HG03139 (cell line): ENCODE data around the gene GKAP1.
"Not testable (repeated sequence)": the region's sequence is repeated elsewhere in the genome, so short reads cannot be mapped to it uniquely, and the experiment has no call there.

Experiments
- ATAC-seq: cut with Tn5 transposase; IDR thresholded peaks from one replicate; pipeline ENCODE4 v1.9.1; 2021; ENCODE audit not compliant: unreplicated experiment

GKAP1 gene

DNA sequence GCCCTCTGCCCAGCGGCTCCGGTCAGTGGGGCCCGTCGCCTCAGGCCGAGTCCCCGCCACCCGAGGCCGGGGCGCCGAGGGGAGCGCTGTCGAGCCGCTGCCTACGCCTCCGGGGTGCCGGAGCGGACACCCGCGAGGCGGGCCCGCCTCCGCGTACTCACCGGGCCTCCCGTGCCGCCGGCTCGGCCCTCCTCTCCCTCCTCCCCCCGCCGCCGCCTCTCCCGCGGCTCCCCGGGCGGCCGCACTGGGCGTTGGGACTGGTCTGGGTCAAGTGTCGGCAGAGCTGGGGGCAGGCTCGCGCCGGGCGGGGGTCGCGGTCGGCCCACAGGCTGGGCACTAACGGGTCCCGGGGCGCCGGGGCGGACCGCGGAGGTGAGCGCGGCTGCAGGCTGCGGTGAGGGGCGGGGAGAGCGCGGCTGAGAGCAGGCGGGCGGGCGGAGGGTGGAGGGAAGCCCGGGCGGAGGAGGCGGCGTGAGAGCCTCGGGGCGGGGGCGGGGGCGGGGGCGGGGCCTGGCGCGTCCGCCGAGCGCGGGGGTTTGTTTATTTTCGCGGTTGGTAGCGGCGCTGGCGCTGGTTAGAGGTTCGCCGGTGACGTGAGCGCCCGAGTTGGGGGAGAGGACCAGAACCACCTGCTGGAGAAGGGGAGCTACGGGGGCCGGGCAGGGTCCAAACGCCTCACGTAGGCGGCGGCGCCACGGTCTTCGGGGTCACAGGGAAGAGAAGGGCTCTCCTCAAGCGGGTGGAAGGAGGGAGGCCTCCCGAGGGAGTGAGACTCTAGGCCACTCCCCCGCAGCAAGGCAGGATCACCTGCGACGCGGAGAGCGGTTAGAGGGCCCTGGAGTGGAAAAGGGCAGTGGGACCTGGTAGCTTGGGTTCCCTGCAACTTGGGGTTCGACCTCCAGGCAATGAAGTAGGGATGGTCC lies at the start of gene GKAP1:
GKAP1 (minus strand) TSS at position 414 of the 923 bp plus-strand sequence. CDS start 11,252 bp downstream, outside the sequence.
- peak; percentile 78 for ATAC-seq

DNA sequence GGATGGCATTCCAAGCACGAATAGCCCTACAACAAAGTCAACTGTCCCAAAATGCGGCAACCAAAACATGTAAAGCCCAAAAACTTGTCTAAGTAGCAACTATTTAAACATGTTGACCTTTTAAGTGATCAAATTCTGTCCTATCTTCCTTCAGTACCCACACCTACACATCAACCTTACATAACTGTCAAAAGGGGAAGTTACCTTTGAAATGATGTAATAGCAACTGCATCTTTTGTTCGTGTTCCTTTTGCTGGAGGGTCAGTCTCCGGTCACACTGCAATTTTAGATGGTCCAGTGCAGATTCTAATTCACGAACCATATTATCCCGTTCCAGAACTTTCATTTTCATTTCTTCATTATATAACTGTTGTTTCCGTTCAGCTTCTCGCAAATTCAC lies 32.3 kb upstream of the GKAP1 start:
- ATAC-seq, result not testable (repeated sequence)

DNA sequence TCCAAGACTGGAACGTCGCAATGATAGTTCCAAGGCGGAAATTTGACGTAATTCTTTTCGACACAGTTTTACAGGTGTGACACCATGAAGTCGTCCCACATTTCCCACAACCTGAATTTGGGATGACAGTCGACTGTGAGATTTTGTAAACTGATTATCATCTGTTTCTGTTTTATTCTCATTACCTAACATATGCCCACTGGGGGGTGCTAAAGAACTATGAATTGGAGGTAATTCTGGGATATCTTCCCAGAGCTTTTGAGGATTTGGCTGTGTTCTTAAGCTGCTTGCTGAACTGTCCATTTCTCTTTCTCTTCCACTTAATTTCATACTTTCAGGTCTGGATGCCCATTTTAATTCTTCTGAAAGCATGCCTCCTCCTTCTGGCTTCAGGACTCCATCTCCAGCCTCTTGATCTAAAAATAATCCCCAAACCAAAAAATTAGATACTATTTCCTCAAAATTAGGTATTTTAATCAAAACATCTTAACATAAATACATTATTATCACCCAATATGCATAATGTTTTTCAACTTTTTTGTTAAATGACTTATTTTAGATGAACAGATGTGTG lies 19.6 kb upstream of the GKAP1 start:
- ATAC-seq, result not testable (repeated sequence)

DNA sequence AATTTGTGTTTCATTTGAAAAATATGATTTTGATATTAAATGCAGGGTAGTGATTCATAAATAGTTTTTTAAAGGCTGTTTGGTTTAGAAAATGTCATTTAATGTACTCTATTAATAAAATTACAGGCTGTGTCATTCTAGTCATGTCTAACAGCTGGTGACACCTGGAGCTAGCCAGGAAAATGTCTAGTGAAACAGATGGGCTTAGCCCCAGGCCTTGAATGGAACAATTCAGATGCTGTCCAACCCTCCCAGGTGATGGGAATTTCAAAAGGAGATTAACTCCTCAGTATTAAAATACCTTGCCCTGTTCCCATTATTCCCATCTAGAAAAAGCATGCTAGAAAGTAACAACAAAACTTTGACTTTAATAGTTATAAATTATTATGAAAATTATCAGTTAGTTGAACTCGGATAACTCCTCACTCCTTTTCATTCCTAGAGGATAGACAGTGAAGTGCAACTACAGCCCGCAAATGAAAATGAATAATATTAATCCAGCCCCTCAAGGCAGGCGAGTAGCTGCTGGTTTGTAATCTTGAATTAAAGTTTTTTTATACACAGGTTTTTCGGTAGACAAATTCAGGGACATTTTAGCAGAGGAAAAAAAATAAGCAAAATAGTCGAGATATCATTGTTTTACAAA lies 13.0 kb upstream of the GKAP1 start:
- not testable (repeated sequence) for ATAC-seq

DNA sequence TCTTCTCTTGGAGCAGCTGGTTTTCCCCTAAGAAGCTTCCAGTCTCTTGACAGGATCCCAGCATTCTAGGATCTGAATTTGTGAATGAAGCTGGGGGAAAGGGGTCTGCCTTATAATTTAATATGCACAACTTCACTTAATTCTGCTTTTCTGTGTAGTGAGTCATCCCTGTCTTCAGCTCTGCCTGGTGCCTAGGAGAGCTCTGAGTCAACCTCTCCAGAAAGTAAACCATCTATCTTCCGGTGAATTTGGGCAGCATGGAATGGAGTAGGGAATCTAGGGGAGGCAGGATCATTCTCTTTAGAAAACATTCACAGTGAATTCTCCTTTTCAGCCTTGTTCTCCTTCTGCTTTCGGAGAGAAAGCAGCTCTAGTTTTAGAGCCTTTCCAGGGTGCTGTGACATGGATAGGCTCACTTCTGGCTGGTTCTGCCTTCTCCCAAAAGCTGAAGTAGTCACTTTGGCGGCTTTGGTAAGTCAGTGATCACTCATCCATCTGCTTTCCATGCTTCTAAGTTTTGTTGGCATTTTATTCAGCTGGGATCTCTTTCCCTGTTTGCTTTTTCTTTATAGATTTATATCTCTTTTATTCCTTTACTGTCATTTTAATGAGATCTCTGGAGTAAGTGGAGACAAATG lies 7.5 kb upstream of the GKAP1 start:
- not testable (repeated sequence) for ATAC-seq

DNA sequence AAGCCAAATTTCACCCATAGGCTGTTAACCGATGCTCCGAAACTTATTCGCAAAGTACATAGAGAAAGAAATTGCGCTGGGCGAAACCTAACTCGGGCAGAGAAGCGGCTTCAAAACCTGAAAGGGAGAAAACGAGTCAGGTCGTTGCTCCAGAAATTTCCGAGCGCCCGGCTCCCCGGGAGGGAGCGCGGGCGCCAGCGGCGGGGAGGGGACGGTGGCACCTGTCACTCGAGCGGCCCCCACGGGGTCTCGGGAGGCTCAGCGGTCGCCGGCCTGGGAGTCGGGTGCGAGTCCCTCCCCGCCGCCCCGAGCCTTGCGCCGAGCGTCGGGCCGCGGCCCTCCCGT lies 586 bp downstream of the GKAP1 start:
- ATAC-seq, result not testable (repeated sequence)

DNA sequence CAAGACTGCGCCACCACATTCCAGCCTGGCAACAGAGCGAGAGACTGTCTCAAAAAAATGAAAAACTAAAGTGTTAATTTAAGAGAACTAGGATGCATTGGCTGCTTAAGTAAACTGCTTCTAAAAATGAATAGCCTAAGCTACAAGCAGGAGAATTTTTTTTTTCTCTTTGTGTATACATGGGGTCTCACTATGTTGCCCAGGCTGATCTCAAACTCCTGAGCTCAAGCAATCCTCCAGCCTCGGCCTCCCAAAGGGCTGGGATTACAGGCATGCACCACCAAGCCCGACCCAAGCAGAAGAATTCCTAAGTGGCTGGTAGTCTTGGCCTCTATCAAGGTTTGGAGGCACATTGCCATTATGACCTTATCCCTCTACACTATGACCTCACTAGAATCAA lies 2.4 kb downstream of the GKAP1 start:
- not testable (repeated sequence) for ATAC-seq

DNA sequence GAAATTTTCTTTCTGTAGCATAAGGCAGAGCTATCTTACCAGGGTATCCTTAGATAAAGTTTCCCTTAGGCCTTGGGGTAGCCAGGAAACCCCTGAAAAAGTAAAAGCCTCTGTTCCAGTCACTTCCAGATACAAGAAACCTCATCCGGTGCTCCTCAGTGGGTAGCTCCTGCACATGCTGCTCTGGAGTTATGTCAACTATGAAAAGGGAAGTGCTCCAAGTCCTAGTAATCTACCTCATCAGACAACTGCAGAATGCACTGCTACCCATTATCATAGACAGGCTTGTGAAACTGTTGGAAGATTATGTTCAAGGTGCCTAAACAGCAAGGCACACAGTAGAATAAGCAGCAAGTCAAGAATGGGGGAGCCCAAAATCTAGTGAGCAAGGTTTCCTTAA lies 8.4 kb downstream of the GKAP1 start:
- not testable (repeated sequence) for ATAC-seq

DNA sequence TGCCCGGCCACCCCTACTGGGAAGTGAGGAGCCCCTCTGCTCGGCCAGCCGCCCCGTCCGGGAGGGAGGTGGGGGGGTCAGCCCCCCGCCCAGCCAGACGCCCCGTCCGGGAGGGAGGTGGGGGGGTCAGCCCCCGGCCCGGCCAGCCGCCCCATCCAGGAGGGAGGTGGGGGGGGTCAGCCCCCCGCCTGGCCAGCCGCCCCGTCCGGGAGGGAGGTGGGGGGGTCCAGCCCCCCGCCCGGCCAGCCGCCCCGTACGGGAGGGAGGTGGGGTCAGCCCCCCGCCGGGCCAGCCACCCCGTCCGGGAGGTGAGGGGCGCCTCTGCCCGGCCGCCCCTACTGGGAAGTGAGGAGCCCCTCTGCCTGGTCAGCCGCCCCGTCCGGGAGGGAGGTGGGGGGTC lies 13.1 kb downstream of the GKAP1 start:
- ATAC-seq, result not testable (repeated sequence)

DNA sequence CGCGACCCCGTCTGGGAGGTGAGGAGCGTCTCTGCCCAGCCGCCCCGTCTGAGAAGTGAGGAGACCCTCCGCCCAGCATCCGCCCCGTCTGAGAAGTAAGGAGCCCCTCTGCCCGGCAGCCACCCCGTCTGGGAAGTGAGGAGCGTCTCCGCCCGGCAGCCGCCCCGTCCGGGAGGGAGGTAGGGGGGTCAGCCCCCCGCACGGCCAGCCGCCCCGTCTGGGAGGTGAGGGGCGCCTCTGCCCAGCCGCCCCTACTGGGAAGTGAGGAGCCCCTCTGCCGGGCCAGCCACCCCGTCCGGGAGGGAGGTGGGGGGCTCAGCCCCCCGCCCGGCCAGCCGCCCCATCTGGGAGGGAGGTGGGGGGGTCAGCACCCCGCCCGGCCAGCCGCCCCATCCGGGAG lies 13.6 kb downstream of the GKAP1 start:
- ATAC-seq, result not testable (repeated sequence)

DNA sequence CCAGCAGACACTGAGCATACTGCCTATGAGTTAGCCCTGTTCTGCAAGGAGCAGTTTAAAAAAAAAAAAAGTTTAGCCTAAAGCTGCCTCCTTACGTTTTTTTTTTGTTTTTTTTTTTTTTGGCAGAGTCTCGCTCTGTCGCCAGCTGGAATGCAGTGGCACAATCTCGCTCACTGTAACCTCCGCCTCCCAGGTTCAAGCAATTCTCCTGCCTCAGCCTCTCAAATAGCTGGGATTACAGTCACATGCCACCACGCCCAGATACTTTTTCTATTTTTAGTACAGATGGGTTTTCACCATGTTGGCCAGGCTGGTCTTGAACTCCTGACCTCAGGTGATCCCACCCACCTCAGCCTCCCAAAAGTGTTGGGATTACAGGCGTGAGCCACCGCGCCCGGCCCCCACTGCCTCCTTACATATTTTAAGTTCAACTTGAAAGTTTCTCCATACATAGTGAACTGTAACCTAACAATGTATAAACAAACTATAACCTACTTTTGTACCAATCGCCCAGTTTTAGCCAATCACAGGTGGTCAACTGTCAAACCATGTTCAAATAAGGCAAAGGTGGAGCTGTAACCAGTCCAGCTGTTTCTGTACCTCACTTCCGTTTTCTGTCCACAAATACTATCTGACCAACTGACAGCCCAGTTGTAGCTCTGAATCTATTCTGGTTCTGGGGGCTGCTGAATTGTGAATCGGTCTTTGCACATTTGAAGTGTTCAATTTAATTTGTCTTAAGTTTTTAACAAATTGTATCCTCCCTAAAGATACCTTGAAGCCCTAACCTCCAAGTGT lies 17.1 kb downstream of the GKAP1 start:
- no peak for ATAC-seq

DNA sequence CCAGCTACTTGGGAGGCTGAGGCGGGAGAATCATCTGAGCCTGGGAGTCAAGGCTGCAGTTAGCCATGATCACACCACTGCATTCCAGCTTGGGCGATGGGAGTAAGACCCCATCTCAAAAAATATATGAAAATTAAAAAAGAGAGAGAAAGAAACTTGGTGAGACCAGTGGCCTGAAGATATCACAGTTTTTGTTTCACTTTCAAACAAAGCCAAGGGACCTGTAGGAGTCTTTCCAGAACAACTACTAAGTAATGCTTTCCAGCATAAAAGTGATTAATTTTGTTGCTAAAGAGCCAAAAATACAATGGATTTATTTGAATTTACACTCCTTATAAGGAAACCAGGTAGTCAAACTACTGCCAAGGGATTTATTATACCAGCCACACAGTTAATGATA lies 23.5 kb downstream of the GKAP1 start:
- ATAC-seq, result no peak

DNA sequence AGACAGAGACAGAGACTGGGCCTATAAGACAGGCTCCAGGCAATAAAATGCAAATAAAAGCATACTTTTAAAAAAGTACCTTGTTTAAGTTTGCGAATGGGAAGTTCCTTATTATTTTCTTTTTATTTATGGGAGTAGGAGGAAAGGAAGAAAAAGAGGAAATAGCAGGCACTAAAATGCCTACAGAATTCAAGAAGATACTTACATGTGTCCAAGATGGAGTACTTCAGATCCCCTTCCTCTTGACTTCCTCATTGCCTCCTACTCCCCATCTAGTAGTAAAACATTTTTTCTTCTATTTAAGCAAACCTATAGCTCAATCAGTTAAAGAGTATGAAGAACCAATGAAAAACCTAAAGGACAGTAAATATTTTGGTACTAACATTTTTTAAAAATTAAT lies 24.8 kb downstream of the GKAP1 start:
- ATAC-seq, result no peak

DNA sequence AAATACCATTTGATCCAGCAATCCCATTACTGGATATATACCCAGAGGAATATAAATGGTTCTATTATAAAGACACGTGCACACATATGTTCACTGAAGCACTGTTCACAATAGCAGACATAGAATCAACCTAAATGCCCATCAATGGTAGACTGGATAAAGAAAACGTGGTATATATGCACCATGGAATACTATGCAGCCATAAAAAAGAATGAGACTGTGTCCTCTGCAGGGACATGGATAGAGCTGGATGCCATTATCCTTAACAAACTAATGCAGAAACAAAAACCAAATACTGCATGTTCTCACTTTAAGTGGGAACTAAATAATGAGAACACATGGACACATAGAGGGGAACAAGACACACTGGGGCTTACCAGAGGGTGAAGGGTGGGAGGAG lies 39.4 kb downstream of the GKAP1 start:
- ATAC-seq, result no peak

DNA sequence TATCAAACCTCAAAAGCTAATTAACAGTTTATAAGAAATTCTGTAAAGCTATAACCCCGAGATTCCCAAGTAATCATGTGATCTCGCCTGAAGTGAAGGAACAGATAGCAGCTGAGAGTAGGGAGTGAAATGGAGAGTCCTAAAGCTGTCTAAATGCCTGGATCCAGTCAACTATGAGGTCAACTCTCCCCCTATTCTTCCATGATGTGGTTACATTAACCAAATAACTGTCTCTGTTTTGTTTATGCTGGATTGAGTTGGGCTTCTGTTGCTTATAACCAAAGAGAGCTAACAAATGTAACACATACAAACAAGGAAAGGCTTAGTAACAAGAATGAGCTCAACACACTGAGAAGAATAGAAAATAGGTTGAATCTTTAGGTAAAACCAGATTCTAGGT lies 41.6 kb downstream of the GKAP1 start:
- ATAC-seq, result no peak

DNA sequence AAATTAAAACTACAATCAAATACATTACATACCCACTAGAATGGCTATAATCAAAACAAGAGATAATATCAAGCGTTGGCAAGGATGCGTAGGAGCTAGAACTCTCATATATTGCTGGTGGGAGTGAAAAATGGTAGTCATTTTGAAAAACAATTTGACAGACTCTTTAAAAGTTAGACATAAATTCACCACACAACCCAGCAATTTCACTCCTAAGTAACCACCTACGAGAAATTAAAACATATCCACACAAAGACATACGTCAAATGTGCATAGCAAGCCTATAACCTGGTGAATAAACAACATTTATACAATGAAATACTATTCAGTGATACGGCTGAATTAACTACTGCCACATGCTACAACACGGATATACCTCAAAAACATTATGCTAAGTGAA lies 44.7 kb downstream of the GKAP1 start:
- no peak for ATAC-seq

DNA sequence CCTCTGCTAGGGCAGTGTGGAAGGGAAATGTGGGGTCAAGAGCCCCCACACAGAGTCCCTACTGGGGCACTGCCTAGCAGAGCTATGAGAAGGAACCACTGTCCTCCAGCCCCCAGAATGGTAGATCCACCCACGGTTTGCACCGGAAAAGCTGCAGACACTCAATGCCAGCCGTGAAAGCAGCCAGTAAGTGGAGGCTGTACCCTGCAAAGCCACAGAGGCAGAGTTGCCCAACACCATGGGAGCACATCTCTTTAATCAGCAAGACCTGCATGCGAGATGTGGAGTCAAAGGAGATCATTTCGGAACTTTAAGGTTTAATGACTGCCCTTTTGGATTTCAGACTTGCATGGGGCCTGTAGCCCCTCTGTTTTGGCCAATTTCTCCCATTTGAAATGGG lies 52.2 kb downstream of the GKAP1 start:
- ATAC-seq, result no peak

DNA sequence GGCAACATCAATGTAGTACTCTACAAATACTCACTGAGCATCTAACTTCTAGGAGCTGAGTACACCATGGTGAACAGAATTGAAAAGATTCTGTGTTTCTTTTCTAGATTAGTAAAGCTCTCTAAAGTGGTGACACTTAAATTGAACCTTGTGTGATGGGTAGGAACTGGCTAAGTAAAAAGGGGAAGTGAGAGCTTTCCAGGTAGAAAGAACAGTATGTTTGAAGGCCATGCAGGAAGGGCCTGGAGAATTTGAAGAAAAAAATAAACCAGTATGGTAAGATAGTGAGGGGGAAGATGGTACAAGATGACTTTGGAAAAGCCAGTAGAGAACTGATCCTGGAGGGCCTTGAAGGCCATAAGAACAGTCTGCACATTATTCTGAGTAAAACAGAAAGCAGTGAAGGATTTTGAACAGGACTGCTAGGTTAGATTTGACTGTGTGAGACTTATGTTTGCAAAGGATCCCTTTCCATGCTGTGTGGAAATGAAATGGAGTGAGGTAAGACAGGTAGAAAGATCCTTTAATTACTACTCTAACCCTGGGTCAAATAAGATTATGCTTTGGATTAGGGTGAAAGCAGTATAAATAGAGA lies 63.1 kb downstream of the GKAP1 start:
- ATAC-seq, result no peak

DNA sequence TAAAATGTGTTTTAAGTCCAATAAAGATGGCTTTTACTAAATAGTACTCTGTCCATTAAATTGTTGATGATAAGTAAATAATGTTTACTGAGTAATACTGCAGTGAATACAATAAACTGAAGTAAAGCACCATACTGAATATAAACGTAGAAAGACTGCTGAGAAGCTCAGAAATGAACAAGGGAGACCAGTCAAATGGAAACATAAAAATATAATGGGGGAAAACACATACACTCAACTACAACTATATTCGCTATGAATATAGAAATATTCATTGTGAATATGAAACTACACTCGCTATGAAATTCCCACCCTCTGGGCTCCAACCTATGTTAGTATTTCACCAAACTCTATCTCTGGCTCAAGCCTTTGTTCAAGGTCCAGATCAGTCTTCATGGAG lies 67.9 kb downstream of the GKAP1 start:
- no peak for ATAC-seq

DNA sequence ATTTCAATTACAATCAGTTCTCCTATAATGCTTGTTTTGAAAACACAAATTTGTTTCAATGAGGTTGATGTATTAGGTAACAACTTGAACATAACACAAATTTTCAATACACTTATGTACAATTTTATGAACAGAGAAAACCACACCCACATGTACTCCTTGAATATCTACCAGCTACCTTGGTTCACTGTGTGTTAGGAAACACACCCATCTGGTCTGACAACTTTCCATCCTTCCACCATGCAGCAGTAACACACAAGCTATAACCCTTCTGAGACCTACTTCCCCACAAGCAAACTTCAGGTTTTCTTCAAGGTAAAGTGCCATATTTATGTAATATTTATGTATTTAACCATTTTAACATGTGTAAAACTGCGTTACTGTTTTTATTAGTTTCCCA lies 73.4 kb downstream of the GKAP1 start:
- no peak for ATAC-seq
